GM12878 (cell line): ENCODE data around the gene ANO2. TPM values are rescaled to one million over a fixed set of nuclear protein-coding genes. Genes with fewer than 3 reads are reported as not detected.

Source experiments
- ATAC-seq: fragments of 200-7000 bp; cut with Tn5 transposase; 3 replicates; pipeline ENCODE4 v1.9.1; 2020; ENCODE audit warnings: mild to moderate bottlenecking, moderate library complexity
- BruUV-seq: library from RNA; stranded (reverse); fragments of 400-500 nt; replicated peaks from 2 replicates; lab custom pipeline; 2021; lab: Mats Ljungman, UMichigan
- CTCF ChIA-PET: fragments of 300-600 bp; sonication (Branson Sonifier 250); formaldehyde crosslinking; extraction: SDS; loops from one replicate; lab custom pipeline; 2021; ENCODE audit warnings: inconsistent platforms; lab: Yijun Ruan, JAX
- POLR2A ChIA-PET: fragments of 350-600 bp; formaldehyde crosslinking; extraction: SDS; loops from one replicate; lab custom pipeline; 2021; ENCODE audit warnings: inconsistent platforms; lab: Charles Lee
- RAD21 ChIA-PET: fragments of 300-600 bp; sonication (Branson Sonifier 250); formaldehyde crosslinking; loops from one replicate; lab custom pipeline; 2023; ENCODE audit warnings: antibody characterized with exemption; ENCODE audit not compliant: unreplicated experiment; lab: Charles Lee
- SMC1A ChIA-PET: fragments of 300-600 bp; sonication (Branson Sonifier 250); formaldehyde crosslinking; loops from one replicate; lab custom pipeline; 2023; ENCODE audit not compliant: unreplicated experiment, uncharacterized antibody; lab: Charles Lee
- DNase-seq: peaks from one replicate; pipeline ENCODE4 v3.0.0-alpha.2; 2011; ENCODE audit warnings: low read depth, low spot score
- FAIRE-seq: peaks from 3 replicates; lab custom pipeline; 2011; peaks lifted over from hg19 to GRCh38; lab: Jason Lieb, UNC
- H2AFZ ChIP-seq: 2 replicates; pipeline ENCODE4 v1.6.0; 2011; ENCODE audit warnings: low read depth, low read length, control low read depth; ENCODE audit not compliant: control insufficient read depth
- H3K27ac ChIP-seq: 2 replicates; pipeline ENCODE4 v1.5.1; 2011; ENCODE audit warnings: control low read depth; ENCODE audit not compliant: control insufficient read depth, insufficient read depth
- H3K27me3 ChIP-seq, 2 experiments: replicated peaks in 1 of 2; 2 replicates each; pipeline versions ENCODE4 v1.6.0 to v1.6.1; 2011; ENCODE audit warnings: low read length in 1 of 2; ENCODE audit not compliant: control insufficient read depth in 2 of 2, insufficient read depth in 2 of 2
- H3K36me3 ChIP-seq, 2 experiments: 2 replicates each; pipeline ENCODE4 v1.5.1; 2011; ENCODE audit warnings: low read length in 1 of 2; ENCODE audit not compliant: control insufficient read depth in 2 of 2, insufficient read depth in 2 of 2
- H3K4me1 ChIP-seq: 2 replicates; pipeline ENCODE4 v1.6.1; 2011; ENCODE audit warnings: mild to moderate bottlenecking, low read length, moderate library complexity, mixed read lengths; ENCODE audit not compliant: control insufficient read depth, insufficient read depth
- H3K4me2 ChIP-seq: 2 replicates; pipeline ENCODE4 v1.6.0; 2011; ENCODE audit warnings: control low read depth; ENCODE audit not compliant: control insufficient read depth, insufficient read depth
- H3K4me3 ChIP-seq: fragments of 200-600 bp; sonication (generic); 2 replicates; pipeline ENCODE4 v1.5.1; 2016
- H3K79me2 ChIP-seq: 2 replicates; pipeline ENCODE4 v1.6.0; 2011; ENCODE audit warnings: low read length; ENCODE audit not compliant: control insufficient read depth, insufficient read depth
- H3K9ac ChIP-seq: 2 replicates; pipeline ENCODE4 v1.8.0; 2011; ENCODE audit warnings: low read length, control low read depth, mixed read lengths; ENCODE audit not compliant: control insufficient read depth, insufficient read depth
- H3K9me3 ChIP-seq: replicated peaks from 3 replicates; pipeline ENCODE4 v1.5.1; 2011; ENCODE audit warnings: mild to moderate bottlenecking, low read length; ENCODE audit not compliant: control insufficient read depth, insufficient read depth
- H4K20me1 ChIP-seq: 2 replicates; pipeline ENCODE4 v1.6.0; 2011; ENCODE audit not compliant: control insufficient read depth, insufficient read depth
- BHLHE40 ChIP-seq, 2 experiments: fragments of 450-650 bp in 1 of 2; IDR thresholded peaks; 2 replicates each; pipeline ENCODE4 v1.6.1; 2011 to 2017; ENCODE audit warnings: low read depth in 2 of 2, borderline replicate concordance in 1 of 2, improper control_type of control experiment in 1 of 2, low read length in 1 of 2, mild to moderate bottlenecking in 1 of 2
- BRCA1 ChIP-seq: IDR thresholded peaks from 2 replicates; pipeline ENCODE4 v1.6.1; 2011; ENCODE audit warnings: low read depth, low read length, improper control_type of control experiment
- EP300 ChIP-seq, 2 experiments: fragments of 150-350 bp in 1 of 2; IDR thresholded peaks; 2 replicates each; pipeline ENCODE4 v1.6.1; 2011 to 2012; ENCODE audit warnings: low read depth in 2 of 2, low read length in 2 of 2, borderline replicate concordance in 1 of 2, improper control_type of control experiment in 1 of 2, inconsistent platforms in 1 of 2; ENCODE audit not compliant: control insufficient read depth in 1 of 2
- NFXL1 ChIP-seq: fragments of 450-650 bp; IDR thresholded peaks from 2 replicates; pipeline ENCODE4 v1.6.1; 2017; ENCODE audit warnings: antibody characterized with exemption, mild to moderate bottlenecking, borderline replicate concordance
- PAX8 ChIP-seq: fragments of 450-650 bp; IDR thresholded peaks from 2 replicates; pipeline ENCODE4 v1.6.1; 2017; ENCODE audit warnings: mild to moderate bottlenecking, moderate library complexity
- PML ChIP-seq: IDR thresholded peaks from 2 replicates; pipeline ENCODE4 v1.6.1; 2012; ENCODE audit warnings: low read length, inconsistent platforms
- RELA ChIP-seq: fragments of 450-650 bp; IDR thresholded peaks from 2 replicates; pipeline ENCODE4 v1.8.0; 2014; ENCODE audit warnings: borderline replicate concordance; ENCODE audit not compliant: partially characterized antibody
- SREBF1 ChIP-seq: IDR thresholded peaks from 2 replicates; pipeline ENCODE4 v1.6.1; 2012; ENCODE audit warnings: mild to moderate bottlenecking, low read length
- TCF12 ChIP-seq: IDR thresholded peaks from 2 replicates; pipeline ENCODE4 v1.6.1; 2011; ENCODE audit warnings: low read depth, mild to moderate bottlenecking, low read length
- WGBS: methylation state at CpG from one replicate; pipeline ENCODE4 v1.1.6; 2016; ENCODE audit warnings: low lambda C conversion rate; ENCODE audit not compliant: insufficient replicate concordance, insufficient coverage; ENCODE audit errors: missing lambda C conversion rate; 5-methylcytosine and 5-hydroxymethylcytosine counted together
- in situ Hi-C: fragments of 300-500 bp; cut with MboI; formaldehyde crosslinking; loops from 9 replicates; pipeline ENCODE4 v1.14.3; 2018; ENCODE audit warnings: mixed read lengths
- intact Hi-C: fragments of 100-400 bp; cut with micrococcal nuclease; formaldehyde crosslinking; loops from one replicate; pipeline ENCODE4 v1.14.2; 2022; ENCODE audit not compliant: unreplicated experiment
- polyA plus RNA-seq, 11 experiments: library from polyadenylated mRNA; depleted of rRNA in 4 of 11; unstranded in 6 of 11; stranded (reverse) in 5 of 11; fragments of >200 nt; fragmentation: Nextera tagmentation in 4 of 11; fragmentation: Illumina TruSeq in 1 of 11; extraction: Ambion mirVana in 4 of 11; extraction: Trizol in 1 of 11; gene quantifications; 1 replicate in 1 of 11; 2 replicates in 10 of 11; pipeline versions ENCODE4 v1.2.1 to v1.2.3, GENCODE V29; 2011 to 2016; ENCODE audit warnings: inconsistent platforms in 2 of 11, missing spikeins in 2 of 11, low read depth in 1 of 11
- total RNA-seq, 4 experiments: library from RNA; depleted of rRNA in 3 of 4; stranded (reverse); fragments of >200 nt in 3 of 4; fragmentation: Illumina TruSeq in 1 of 4; extraction: Trizol in 1 of 4; gene quantifications; 2 replicates each; pipeline versions ENCODE4 v1.2.1 to v1.2.3, GENCODE V29; 2013 to 2021
- TF ChIP-seq, protein P1 (sequence below): fragments of 450-650 bp; IDR thresholded peaks from 2 replicates; pipeline ENCODE4 v1.6.1; 2017; ENCODE audit warnings: mild to moderate bottlenecking
- TF ChIP-seq, protein P2 (sequence below): fragments of 450-650 bp; conservative IDR thresholded peaks from 2 replicates; pipeline ENCODE4 v1.6.1; 2017; ENCODE audit warnings: mild to moderate bottlenecking, moderate library complexity

Gene ANO2
- total and polyA plus RNA-seq, 10 of the 15 experiments (the other 5 are each of a cell fraction or from before 2014, with no cell fraction given): not detected

DNA sequence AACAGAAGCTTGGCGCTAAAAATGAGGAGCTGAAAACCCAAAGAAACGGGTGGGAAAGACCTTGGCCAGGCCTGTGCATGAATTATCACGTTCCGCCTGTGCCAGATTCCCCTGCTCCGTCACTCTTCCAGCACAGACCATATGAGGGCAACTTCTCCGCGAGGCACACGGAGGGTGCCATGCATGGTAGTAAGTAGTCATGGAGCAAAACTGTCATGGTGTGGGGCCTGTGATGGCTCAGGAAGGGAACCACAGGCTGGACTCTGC, 148.2 kb downstream of the ANO2 start:
- ChIA-PET SMC1A (no interaction called here), RAD21 (interaction anchor here (0.8 kb wide), 1 partner anchor 52 kb away, joined by 3 read pairs; no protein-coding TSS in a partner anchor), POLR2A (no interaction called here), CTCF (interaction anchor here (0.7 to 0.9 kb wide), 2 partner anchors 90 to 184 kb away, joined by 3 read pairs; no protein-coding TSS in a partner anchor)
- H3K4me3 ChIP-seq: no peak overlapping the region
- no peak for ATAC-seq
- H3K9me3 ChIP-seq: no peaks in the 10 kb centered on the region
- intact Hi-C loops (no loop called here), in situ Hi-C loops (no loop called here)
- H3K79me2 ChIP-seq: no peaks in the 10 kb centered on the region
- WGBS: 66% methylated on average over 8 of the region's 8 CpGs
- H3K4me1 ChIP-seq: no peaks in the 10 kb centered on the region
- no peak for DNase-seq
- H3K36me3 ChIP-seq: no peaks in the 10 kb centered on the region
- no peak overlapping the region for H3K27ac ChIP-seq
- no peak overlapping the region for H2AFZ ChIP-seq
- peaks cover 0 to 4% of the 10 kb centered on the region in 2 experiments; a peak in 1 of 4 replicates for H3K27me3 ChIP-seq
- H4K20me1 ChIP-seq: no peaks in the 10 kb centered on the region
- no TSS peak for BruUV-seq
- H3K4me2 ChIP-seq: no peak overlapping the region
- FAIRE-seq: no peak
- H3K9ac ChIP-seq: no peak overlapping the region
- TF ChIP-seq, protein P1, sequence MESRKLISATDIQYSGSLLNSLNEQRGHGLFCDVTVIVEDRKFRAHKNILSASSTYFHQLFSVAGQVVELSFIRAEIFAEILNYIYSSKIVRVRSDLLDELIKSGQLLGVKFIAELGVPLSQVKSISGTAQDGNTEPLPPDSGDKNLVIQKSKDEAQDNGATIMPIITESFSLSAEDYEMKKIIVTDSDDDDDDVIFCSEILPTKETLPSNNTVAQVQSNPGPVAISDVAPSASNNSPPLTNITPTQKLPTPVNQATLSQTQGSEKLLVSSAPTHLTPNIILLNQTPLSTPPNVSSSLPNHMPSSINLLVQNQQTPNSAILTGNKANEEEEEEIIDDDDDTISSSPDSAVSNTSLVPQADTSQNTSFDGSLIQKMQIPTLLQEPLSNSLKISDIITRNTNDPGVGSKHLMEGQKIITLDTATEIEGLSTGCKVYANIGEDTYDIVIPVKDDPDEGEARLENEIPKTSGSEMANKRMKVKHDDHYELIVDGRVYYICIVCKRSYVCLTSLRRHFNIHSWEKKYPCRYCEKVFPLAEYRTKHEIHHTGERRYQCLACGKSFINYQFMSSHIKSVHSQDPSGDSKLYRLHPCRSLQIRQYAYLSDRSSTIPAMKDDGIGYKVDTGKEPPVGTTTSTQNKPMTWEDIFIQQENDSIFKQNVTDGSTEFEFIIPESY: no peak
- TF ChIP-seq NFXL1: no peak
- TF ChIP-seq BHLHE40 (IDR thresholded peaks at IDR 0.05; ENCODE audit: borderline replicate concordance in 1 of 2, low read depth in 2 of 2, low read length in 1 of 2): no peak
- no peak for TF ChIP-seq EP300 (IDR thresholded peaks at IDR 0.05; ENCODE audit: borderline replicate concordance in 1 of 2, control insufficient read depth in 1 of 2, low read depth in 2 of 2, low read length in 2 of 2)
- TF ChIP-seq, protein P2, sequence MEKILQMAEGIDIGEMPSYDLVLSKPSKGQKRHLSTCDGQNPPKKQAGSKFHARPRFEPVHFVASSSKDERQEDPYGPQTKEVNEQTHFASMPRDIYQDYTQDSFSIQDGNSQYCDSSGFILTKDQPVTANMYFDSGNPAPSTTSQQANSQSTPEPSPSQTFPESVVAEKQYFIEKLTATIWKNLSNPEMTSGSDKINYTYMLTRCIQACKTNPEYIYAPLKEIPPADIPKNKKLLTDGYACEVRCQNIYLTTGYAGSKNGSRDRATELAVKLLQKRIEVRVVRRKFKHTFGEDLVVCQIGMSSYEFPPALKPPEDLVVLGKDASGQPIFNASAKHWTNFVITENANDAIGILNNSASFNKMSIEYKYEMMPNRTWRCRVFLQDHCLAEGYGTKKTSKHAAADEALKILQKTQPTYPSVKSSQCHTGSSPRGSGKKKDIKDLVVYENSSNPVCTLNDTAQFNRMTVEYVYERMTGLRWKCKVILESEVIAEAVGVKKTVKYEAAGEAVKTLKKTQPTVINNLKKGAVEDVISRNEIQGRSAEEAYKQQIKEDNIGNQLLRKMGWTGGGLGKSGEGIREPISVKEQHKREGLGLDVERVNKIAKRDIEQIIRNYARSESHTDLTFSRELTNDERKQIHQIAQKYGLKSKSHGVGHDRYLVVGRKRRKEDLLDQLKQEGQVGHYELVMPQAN: no peak
- no peak for TF ChIP-seq BRCA1
- TF ChIP-seq SREBF1: no peak
- no peak for TF ChIP-seq PAX8
- TF ChIP-seq PML: no peak
- TF ChIP-seq RELA: no peak
- TF ChIP-seq TCF12: no peak
